Measurements from ENCODE around the gene GDI1.

DNA sequence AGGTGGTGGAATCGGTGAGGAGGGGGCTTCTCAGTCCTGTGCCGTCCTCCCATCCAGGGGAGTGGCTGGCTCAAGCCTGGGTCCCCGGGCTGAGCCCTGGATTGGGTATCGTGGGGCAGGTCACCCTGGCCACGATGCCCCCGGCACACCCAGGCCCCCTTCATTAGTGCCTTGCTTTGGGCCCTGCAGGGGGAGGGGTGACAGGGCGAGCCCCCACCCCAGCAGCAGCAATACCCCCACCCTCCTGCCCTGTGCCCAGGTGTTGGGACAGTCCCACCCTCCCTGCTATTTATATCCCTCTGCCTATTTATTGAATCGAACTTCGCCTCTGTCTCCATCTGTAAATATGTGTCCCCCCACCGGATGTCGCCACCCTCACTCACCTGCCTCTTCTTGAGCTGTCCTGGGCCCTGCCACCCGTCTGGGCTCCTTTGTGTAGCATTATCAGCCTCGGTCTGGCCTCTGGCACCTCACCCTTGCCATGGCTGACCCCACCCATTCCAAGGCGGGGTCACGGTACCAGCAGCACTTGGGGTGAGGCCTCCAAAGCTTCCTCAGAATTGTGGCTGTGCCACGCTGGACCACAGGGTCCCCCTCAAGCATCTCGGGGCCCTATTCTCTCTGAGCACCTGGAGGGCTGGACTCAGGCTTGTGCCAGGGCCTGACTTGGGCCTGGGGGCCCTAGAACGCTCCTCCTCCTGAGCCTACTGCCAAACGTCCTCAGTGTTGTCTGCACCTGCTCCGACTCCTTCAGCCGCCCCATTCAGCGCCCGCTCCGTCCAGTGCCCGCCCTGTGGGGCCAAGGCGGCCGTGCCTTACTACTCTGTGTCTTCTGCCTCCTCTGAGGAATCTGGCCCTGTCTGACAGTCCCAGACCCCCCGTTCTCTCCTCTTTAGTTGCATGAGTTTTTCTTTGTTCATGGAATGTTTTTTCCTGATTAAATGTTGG lies 36.0 kb downstream of the GDI1 start:
- TF ChIP-seq POLR2A (IDR thresholded peaks at IDR 0.05) (no peak), POLR2AphosphoS5 (IDR thresholded peaks at IDR 0.05) (no peak)
- TF ChIP-seq, protein P1, sequence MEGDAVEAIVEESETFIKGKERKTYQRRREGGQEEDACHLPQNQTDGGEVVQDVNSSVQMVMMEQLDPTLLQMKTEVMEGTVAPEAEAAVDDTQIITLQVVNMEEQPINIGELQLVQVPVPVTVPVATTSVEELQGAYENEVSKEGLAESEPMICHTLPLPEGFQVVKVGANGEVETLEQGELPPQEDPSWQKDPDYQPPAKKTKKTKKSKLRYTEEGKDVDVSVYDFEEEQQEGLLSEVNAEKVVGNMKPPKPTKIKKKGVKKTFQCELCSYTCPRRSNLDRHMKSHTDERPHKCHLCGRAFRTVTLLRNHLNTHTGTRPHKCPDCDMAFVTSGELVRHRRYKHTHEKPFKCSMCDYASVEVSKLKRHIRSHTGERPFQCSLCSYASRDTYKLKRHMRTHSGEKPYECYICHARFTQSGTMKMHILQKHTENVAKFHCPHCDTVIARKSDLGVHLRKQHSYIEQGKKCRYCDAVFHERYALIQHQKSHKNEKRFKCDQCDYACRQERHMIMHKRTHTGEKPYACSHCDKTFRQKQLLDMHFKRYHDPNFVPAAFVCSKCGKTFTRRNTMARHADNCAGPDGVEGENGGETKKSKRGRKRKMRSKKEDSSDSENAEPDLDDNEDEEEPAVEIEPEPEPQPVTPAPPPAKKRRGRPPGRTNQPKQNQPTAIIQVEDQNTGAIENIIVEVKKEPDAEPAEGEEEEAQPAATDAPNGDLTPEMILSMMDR (IDR thresholded peaks at IDR 0.05), result no peak
